CD4-positive, alpha-beta T cell treated with Interleukin-6 at 100 ng/mL for 8 hours (primary cell): ENCODE measurements around the gene ANKRD49.
"Not testable (repeated sequence)": the region's sequence is repeated elsewhere in the genome, so short reads cannot be mapped to it uniquely, and the experiment has no call there.

Experiments
- DNase-seq: peaks from one replicate; pipeline ENCODE4 v3.0.0-alpha.2; 2020; ENCODE audit warnings: mixed read lengths, low spot score

Gene ANKRD49, protein sequence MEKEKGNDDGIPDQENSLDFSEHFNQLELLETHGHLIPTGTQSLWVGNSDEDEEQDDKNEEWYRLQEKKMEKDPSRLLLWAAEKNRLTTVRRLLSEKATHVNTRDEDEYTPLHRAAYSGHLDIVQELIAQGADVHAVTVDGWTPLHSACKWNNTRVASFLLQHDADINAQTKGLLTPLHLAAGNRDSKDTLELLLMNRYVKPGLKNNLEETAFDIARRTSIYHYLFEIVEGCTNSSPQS

DNA sequence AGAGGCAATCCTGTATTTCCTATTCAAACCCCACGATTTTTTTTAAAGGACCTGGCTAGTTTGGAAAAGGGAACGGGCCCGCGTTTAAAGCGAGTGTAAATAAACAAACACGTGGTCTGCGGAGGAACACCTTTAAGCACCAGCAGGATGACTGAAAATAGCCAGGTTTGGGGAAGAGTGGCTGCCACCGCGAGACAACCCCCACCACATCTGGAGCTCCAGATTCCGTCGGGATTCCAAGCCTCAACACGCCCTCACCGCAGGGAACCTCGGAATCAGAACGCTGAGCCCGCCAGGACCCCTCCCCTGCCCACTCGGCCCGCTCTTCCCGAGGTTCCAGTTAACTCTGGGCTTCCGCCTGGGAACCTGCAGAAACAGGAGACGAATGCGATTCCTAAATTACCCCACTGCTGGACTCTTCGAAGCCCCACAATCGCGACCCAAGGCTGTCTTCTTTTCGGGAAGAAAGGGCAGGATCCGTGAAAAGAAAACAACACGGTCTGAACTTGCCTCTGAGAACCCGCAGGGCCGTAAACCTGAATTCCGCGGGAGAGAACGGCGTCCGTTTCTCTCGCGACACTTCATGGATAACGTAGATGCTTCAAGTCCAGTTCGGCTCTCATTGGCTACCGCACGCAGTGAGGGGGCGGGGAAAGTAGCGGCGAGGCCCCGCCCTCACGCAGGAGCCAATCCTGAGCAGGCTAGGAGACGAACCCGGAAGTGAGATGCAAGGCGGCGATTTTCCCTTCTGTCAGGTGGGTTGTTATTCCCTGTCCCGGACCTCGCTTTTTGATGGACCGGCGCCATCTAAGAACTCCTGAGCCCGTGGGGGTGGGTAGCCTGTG lies at the start of gene ANKRD49, which contains the start of gene MRE11:
TSS of gene ANKRD49 (plus strand) at position 704 of the 845 bp plus-strand sequence. CDS start 2,710 bp downstream, outside the sequence.
TSS of gene MRE11 (minus strand) at position 564 of the 845 bp plus-strand sequence. CDS start 1,043 bp downstream, outside the sequence.
- peak; percentile 96 for DNase-seq

DNA sequence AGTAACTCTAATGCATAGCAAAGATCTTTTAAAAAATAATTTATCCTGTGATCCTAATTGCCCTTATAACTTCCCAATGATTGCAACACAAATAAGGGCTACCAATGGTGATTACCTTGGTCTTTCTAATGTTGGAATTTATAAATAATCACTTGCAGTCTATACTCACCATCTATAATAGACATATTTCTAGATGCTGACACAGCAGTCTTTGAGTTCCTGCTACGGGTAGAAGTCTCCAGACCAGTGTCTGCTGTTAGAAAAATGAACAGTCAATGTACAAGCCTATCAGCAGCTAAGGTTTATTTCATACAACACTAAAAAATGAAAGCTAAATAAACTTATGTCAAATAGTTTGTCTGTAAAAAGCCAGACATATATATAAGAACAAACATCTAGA lies 48.1 kb upstream of the ANKRD49 start:
- DNase-seq: no peak

DNA sequence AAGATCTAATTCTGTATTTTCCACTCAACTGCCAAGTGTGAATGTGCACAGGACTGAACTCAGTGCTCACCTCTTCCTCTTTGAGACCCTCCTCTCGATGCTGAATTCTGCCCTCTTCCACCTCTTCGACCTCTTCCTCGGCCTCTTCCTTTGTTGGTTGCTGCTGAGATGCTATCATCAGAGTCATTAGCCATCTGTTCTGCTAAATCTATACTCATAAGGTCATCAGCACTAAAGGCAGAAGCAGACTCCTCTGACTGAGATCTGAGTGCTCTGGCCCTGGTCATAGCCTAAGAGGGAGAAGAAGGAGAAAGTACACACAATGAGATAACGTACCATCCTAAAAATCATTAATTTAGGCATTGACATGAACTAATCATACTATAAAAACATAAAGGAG lies 46.6 kb upstream of the ANKRD49 start:
- DNase-seq: no peak

DNA sequence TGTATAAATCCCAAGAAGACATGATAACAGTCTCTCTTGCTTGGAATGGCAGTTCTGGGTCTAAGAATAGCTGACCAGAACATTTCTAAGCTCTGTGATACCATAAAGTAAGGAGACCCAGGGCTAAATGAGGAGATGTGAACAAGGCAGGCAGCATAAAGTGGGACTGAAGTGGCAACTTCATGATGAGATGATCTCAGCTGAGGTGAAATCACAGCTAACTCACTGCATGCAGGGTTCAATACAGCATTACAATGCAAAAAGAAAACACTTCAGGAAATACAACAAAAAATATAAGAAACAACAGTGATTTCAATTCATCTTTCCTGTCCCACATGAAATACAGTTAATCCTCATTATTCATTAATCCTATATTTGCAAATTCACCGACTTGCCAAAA lies 44.8 kb upstream of the ANKRD49 start:
- DNase-seq: no peak

DNA sequence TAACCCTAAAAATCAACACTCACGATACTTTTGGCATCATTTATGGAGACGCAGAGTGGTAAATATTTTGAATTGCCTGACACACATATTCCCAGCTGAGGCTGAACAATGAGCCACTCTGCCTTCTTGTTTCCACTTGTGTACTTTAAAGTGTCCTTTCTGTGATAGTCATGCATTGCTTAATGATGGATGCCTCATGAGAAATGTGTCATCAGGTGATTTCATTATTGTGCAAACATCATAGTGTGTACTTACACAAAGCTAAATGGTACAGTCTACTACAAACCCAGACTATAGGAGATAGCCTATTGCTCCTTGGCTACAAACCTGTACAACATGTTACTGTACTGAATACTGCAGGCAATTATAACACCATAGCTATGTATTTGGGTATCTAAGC lies 44.3 kb upstream of the ANKRD49 start:
- DNase-seq: no peak

DNA sequence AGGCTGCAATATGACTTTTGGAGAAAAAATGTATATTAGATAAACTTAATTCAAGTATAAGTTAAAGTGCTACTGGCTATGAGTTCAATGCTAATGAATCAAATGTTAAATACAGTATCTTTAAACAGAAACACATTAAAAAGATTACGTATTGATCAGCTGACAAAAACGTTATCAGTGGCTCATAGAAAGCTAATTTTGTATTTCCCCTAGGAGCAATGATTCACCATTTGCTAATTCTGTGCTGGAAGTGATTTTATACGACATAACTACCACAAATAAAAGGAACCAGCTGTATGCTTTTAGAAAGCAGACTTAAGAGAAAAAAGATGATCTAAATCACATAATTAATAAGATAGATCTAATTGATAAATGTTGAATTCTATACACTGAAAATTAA lies 43.7 kb upstream of the ANKRD49 start:
- DNase-seq: no peak

DNA sequence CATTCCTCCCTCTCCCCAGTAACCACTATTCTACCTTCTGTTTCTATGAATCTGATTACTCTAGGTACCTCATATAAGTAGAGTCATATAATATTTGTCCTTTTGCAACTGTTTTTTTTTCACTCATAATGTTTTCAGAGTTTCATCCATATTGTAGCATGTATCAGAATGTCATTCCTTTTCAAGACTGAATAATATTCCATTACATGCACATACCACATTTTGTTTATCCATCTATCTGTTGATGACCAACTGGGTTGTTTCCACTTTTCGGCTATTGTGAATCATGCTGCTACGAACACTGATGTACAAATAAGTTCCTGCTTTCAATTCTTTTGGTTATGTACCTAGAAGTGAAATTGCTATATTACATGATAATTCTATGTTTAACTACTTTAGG lies 40.8 kb upstream of the ANKRD49 start:
- DNase-seq: no peak

DNA sequence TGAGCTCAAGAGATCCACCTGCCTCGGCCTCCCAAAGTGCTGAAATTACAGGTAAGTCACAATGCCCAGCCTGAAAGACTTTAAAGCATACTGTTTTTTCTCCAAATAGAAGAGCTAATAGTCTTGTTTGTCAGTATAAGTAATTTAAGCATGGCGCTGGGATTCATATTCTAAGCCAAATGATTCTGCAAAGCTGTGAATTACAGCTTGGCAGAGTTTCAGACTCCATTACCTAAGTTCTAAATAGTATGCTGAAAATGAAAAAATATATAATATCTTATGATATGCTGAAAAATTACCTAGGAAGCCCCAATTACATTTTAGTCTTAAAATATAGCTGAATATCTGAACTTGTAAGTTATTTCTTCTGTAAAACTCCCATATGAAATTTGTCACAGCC lies 39.5 kb upstream of the ANKRD49 start:
- no peak for DNase-seq

DNA sequence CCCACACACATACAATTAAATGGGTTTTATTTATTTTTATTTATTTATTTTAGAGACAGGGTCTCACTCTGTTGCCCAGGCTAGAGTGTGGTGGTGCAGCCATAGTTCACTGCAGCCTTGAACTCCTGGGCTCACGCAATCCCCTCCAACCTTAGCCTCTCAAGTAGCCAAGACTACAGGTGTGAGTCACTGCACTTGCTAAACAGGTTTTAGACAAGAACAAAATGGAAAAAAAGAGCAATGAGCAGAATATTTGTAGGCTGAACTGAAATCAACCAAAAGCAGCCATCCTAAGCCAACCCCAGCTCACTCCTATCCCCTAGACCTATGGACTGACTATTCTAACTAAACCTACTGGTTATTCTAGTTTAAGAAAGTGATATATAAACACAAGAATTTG lies 37.9 kb upstream of the ANKRD49 start:
- DNase-seq: no peak

DNA sequence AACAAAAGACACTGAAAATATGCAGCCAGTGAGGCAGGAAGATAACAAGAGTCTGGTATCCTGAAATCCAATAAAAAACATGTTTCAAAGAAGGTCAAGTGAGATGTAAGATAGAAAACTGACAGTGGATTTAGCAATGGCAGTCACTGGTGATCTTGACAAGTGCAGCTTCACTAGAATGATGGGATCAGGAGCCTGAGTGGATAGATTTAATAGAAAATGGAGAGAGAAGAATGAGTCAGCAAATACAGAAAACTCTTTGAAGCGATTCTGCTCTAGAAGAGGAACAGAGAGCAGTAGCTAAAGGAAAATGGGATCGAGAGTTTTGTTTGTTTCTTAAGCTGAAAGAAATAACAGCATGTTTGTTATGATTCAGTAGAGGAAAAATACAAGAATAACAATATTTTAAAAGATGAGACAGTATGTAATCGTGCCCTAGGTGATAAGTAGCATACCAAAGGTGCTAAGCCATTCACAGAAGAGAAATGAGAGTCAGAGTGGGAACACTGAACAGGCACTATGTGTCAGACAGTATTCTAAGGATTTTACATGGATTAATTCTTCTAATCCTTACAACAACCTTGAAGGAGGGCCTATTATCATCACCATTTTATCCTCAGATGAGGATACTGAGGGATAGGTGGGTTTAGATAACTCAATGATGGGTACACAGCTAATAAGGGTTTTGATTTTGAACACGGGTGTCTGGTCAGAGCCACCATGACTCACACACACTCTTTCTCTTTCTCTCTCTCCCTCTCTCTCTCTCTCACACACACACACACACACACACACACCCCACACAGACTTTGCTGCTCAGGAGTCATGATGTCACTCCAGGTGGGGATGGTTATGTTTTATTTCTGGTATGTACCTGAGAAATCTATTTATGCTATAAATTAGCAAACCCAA lies 36.4 kb upstream of the ANKRD49 start:
- no peak for DNase-seq

DNA sequence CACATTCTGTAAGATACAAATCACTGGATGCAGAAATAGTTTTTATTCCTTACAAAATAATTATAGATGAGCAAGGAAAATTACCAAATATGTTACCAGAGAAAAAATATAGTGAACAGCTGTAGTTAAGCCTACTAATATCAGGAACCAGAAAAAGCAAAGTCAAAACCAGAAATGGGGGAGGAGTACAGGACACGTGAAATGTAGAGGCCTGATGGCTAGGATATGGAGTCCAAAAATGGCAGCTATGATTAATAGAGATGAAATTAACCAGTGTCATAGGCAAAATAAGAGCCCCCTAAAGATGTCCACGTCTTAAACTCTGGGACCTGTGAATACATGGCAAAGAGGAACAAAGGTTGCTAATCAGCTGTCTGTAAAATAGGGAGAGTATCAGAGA lies 34.2 kb upstream of the ANKRD49 start:
- no peak for DNase-seq

DNA sequence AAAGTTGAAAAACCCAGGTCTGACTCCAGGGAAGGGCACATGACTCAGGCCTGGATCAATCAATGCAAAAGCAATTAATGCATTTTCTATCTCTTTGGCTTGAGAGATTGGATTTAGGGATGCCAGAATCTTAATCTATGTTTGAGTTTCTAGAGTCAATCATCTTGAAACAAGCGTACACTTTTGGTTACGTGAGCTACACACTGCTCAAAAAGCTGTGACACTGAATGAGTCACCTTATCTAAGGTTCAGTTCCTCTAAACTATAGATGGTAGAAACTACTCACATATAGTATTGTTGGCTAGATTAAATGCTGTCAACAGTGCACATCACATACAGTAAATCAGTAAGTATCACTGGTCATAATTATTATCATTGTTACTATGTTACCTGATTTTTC lies 24.4 kb upstream of the ANKRD49 start:
- DNase-seq: no peak

DNA sequence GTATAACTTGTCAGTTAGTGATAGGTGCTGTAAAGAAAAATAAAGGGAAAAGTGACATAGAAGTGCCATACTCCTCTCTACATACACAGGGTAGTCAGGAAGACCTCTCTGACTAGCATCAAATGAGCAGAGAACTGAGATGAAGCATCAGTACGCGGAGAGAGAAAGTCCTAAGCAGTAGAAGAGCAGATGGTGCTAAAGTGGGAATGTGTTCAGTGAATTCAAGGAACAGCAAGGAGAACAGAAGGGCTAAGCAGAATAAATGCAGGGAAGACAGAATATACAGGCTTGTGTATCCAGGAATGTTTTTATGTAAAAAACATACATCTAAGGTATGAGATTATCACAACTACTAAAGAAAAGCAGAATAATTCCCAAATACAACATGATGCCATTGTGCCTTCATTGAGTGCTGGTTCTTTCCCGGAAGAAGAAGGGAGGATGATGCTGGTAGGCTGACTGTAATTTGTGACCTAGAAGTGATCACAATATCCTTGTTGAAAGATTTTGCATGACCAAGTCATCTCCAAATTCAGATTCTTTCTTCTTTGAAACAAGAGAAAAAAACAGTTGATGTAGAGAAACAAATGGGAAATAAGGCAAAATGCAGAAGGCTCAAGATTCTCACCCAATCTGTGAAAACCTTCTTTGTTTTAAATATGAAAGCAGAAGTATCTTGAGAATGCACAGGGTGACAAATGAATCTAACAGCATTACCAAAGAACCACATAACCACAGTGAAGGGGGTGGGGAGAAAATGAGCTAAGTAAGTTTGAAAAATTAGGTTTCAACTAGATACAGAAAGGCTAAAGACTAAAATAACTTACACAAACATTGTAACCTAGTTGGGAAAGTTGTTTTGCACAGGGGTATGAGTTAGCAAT lies 20.6 kb upstream of the ANKRD49 start:
- no peak for DNase-seq

DNA sequence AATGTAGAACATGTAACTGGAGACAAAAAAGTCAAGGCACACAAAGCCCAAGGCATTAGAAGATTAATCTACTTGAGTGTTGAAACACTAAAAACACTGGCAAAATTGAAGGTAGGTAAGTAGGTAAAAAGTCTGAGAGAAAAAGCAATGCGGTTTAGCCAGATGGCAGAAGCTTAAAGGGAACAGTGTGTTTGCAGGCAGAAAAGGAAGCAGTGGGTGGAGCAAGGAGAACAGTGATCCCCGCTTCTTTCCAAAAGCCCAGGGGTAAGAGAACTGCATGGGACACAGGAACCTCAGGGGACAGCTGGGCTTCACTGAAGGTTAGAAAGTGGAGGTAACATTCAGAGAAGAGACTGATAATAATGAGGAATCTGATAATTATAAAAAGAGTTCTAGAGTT lies 16.2 kb upstream of the ANKRD49 start:
- DNase-seq: no peak

DNA sequence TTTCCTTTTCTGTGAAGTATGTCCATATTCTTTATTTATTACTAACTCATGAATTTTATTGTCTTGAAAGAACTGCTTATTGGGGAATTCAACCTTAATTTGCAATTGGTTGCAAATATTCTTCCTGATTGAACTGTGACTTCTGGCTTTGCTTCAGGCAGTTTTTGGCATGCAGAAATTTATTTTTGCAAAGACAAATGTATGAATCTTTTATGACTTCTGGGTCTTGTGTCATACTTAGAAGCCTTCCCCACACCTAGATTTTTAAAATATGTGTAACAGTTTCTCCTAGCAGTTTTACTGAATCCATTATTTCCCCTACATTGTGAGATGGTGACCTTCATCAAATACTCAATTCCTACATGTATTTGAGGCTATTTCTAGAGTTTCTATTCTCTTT lies 12.4 kb upstream of the ANKRD49 start:
- DNase-seq: no peak

DNA sequence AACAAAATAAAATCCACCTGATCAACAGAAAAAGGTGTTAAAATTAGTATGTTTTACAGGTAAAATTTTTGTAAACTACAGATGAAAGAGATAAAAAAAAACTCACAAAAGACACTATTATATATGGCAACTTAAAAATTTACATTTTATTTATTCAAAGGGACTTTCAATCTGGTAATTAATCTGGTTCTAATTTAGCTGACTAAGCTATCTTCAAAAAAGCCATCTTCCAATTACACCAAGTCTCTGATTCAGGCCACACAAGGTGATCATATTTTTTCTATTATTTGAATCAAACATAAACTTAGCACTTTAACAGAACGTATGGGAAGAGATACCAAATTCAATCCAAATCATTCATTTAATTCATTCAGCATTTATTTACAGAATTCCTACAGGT lies 7.7 kb upstream of the ANKRD49 start:
- DNase-seq: no peak

DNA sequence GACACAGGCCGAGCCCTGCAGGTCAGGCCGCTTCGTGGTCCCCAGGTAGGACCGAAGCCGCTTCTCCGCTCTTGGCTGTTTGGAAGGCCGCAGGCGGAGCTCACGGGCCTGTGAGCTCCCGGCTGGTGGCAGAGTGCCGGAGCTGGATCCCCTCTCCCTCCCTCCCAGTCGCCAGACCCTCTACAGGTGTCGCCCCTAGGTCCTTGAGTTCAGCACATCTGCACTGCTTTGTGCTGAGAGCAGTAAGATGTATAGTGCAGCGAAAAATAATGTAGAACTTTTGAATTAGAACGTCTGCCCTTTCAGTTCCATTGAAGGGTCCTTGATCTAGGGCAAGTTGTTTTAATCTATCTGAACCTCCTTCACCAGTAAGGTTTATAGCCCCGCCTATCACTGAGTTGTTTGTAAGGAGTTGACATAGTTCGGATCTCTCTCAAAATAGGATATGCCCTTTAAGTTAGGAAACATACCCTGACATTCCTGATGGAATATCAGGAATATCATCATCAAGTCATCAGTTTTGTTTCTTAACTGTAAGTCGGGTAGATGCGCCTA lies 419 bp downstream of the ANKRD49 start:
- DNase-seq: no peak

DNA sequence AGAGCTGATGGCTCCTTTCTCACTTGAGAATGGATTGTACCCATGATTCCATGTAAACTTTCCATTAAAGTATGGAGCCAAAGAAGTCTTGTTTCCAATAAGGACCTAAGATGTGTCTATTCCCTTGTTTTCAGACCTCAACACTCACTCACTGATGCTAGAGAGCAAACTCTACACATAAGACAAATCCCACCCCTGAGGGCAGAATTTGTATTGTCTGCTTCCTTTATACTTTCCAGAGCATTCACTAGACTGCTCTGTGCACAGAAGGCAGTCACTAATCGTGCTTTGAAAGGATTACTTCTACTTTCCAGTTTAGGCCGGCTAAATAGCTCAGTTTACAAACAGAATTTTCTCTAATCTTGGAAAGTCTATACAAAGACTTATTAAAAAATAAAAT lies 6.4 kb downstream of the ANKRD49 start:
- no peak for DNase-seq

DNA sequence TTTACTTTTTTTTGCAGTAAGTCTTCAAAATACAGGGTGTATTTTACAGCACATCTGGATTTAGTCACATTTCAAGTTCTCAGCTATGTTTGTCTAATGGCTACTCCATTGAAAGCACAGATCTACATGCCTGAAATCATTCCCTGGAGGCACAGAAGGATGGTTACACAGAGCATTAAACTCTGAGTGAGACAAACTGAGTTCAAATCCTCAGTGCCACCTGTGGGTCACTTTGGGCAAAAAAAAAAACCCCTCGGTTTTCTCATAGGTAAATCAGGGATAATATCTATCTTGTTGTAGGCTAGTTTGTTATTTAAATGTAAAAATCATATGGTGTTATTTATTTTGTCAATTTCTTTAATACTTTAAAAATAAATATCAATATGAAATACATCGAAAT lies 7.7 kb downstream of the ANKRD49 start:
- DNase-seq: no peak

DNA sequence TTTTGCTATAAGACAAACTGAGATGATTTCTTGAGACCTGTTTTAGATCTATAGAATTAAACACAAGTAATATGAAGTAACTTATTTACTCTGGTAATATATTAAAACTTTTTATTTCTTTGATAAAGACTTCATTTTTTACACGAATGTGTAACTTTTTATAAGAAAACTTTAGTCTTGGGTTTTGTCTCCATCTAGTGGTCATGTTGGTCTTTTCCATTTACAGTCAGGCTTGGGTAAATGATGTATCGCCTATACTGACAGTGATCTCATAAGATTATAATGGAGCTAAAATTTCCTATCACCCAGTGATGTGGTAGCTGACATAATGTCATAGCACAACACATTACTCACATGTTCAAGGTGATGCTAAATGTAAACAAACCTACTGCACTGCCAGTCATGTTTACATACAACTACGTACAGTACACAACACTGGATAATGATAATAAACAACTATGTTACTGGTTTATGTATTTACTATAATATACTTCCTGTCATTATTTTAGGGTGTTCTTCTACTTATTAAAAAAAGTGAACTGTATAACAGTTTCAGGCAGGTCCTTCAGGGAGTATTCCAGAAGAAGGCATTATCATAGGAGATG lies 11.0 kb downstream of the ANKRD49 start:
- peak; percentile 48 for DNase-seq

DNA sequence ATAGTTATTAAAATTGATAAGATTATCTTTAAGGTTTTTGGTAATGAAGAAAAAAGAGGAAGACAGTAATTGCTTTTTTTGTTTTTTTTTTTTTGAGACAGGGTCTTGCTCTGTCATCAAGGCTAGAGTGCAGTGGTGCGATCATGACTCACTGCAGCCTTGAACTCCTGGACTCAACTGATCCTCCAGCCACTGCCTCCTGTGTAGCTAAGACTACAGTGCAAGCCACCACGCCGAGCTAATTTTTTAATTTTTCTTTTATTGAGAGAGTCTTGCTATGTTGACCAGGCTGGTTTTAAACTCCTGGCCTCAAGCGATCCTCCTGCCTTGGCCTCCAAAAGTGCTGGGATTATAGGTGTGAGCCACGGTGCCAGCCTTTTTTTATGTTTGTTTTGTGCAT lies 12.7 kb downstream of the ANKRD49 start:
- DNase-seq: not testable (repeated sequence)
